Hepatocyte (in vitro differentiated cells): ENCODE measurements around the gene LMTK2. TPM values are rescaled to one million over a fixed set of nuclear protein-coding genes. Genes with fewer than 3 reads are reported as not detected.

ENCODE experiments used
- DNase-seq: peaks from one replicate; pipeline ENCODE4 v3.0.0-alpha.2; 2016; ENCODE audit warnings: low spot score
- H2AFZ ChIP-seq: fragments of 200-600 bp; sonication (generic); 2 replicates; pipeline ENCODE4 v1.6.0; 2016; ENCODE audit warnings: antibody characterized with exemption, mild to moderate bottlenecking
- H3K27ac ChIP-seq: fragments of 200-600 bp; sonication (generic); 2 replicates; pipeline ENCODE4 v1.5.1; 2016; ENCODE audit warnings: mild to moderate bottlenecking
- H3K27me3 ChIP-seq: fragments of 200-600 bp; sonication (generic); 2 replicates; pipeline ENCODE4 v1.6.1; 2016
- H3K36me3 ChIP-seq: fragments of 200-600 bp; sonication (generic); replicated peaks from 2 replicates; pipeline ENCODE4 v1.5.1; 2016; ENCODE audit warnings: low read depth; ENCODE audit not compliant: insufficient read depth
- H3K4me1 ChIP-seq: fragments of 200-600 bp; sonication (generic); 2 replicates; pipeline ENCODE4 v1.5.1; 2016; ENCODE audit warnings: mild to moderate bottlenecking, moderate library complexity; ENCODE audit not compliant: insufficient read depth
- H3K4me2 ChIP-seq: fragments of 200-600 bp; sonication (generic); 2 replicates; pipeline ENCODE4 v1.6.0; 2016
- H3K4me3 ChIP-seq: fragments of 200-600 bp; sonication (generic); 2 replicates; pipeline ENCODE4 v1.5.1; 2016; ENCODE audit warnings: mild to moderate bottlenecking
- H3K79me2 ChIP-seq: fragments of 200-600 bp; sonication (generic); 2 replicates; pipeline ENCODE4 v1.6.0; 2017; ENCODE audit warnings: mild to moderate bottlenecking
- H3K9me2 ChIP-seq: fragments of 200-600 bp; sonication (generic); replicated peaks from 2 replicates; pipeline ENCODE4 v1.6.0; 2017; ENCODE audit warnings: mild to moderate bottlenecking; ENCODE audit not compliant: insufficient read depth
- H3K9me3 ChIP-seq: fragments of 200-600 bp; sonication (generic); 2 replicates; pipeline ENCODE4 v1.5.1; 2016; ENCODE audit warnings: low read depth, mild to moderate bottlenecking
- H4K20me1 ChIP-seq: fragments of 200-600 bp; sonication (generic); 2 replicates; pipeline ENCODE4 v1.6.0; 2016; ENCODE audit warnings: mild to moderate bottlenecking; ENCODE audit not compliant: insufficient read depth, poor library complexity, severe bottlenecking
- CTCF ChIP-seq: fragments of 200-600 bp; sonication (generic); IDR thresholded peaks from 2 replicates; pipeline ENCODE4 v1.5.1; 2016; ENCODE audit warnings: antibody characterized with exemption, mild to moderate bottlenecking; ENCODE audit not compliant: poor library complexity
- EZH2 ChIP-seq: fragments of 200-600 bp; sonication (generic); IDR thresholded peaks from 2 replicates; pipeline ENCODE4 v1.6.1; 2016; ENCODE audit warnings: antibody characterized with exemption, mild to moderate bottlenecking, borderline replicate concordance
- EZH2phosphoT487 ChIP-seq: fragments of 200-600 bp; sonication (generic); IDR thresholded peaks from one replicate; pipeline ENCODE4 v1.6.1; 2018; ENCODE audit warnings: antibody characterized with exemption, mild to moderate bottlenecking, low read depth, moderate library complexity; ENCODE audit not compliant: unreplicated experiment, severe bottlenecking
- WGBS: methylation state at CpG from one replicate; pipeline ENCODE4 v1.1.6; 2016; ENCODE audit warnings: low lambda C conversion rate; ENCODE audit errors: missing lambda C conversion rate; 5-methylcytosine and 5-hydroxymethylcytosine counted together
- polyA plus RNA-seq: library from polyadenylated mRNA; unstranded; fragments of >200 nt; fragmentation: Nextera tagmentation; extraction: Ambion mirVana; gene quantifications from 2 replicates; pipeline ENCODE4 v1.2.1, GENCODE V29; 2016
- total RNA-seq: library from RNA; depleted of rRNA; stranded (reverse); fragments of >200 nt; gene quantifications from 2 replicates; pipeline ENCODE4 v1.2.3, GENCODE V29; 2014

The LMTK2 gene
- total and polyA plus RNA-seq, 2 experiments from 2014 or later, result 5.0 to 13.1 TPM

GRCh38 chr7:98240961-98241673, 134.5 kb downstream of the LMTK2 start:
- H4K20me1 ChIP-seq, result no peaks in the 10 kb centered on the region
- H3K9me2 ChIP-seq, result no peaks in the 10 kb centered on the region
- H3K36me3 ChIP-seq, result no peaks in the 10 kb centered on the region
- WGBS, result 71% methylated on average over 19 of the region's 19 CpGs
- no peak overlapping the region for H3K4me2 ChIP-seq
- H3K27ac ChIP-seq, result no peak overlapping the region
- peak; percentile 63 for TF ChIP-seq CTCF
- TF ChIP-seq EZH2phosphoT487, result no peak
- no peaks in the 10 kb centered on the region for H3K9me3 ChIP-seq
- no peaks in the 10 kb centered on the region for H3K79me2 ChIP-seq
- H3K27me3 ChIP-seq, result no peaks in the 10 kb centered on the region
- H3K4me1 ChIP-seq, result no peaks in the 10 kb centered on the region
- H3K4me3 ChIP-seq, result no peak overlapping the region
- H2AFZ ChIP-seq, result no peak overlapping the region
- peak; percentile 59 for DNase-seq

GRCh38 chr7:98241674-98242241, 135.1 kb downstream of the LMTK2 start:
- Histone ChIP-seq H3K36me3 (no peaks in the 10 kb centered on the region), H2AFZ (no peak overlapping the region), H3K27me3 (no peaks in the 10 kb centered on the region), H4K20me1 (no peaks in the 10 kb centered on the region), H3K27ac (no peak overlapping the region), H3K4me1 (no peaks in the 10 kb centered on the region), H3K9me2 (no peaks in the 10 kb centered on the region), H3K9me3 (no peaks in the 10 kb centered on the region), H3K4me2 (no peak overlapping the region), H3K79me2 (no peaks in the 10 kb centered on the region), H3K4me3 (no peak overlapping the region)
- DNase-seq, result no peak
- TF ChIP-seq EZH2 (no peak), EZH2phosphoT487 (no peak), CTCF (no peak)
- 86% methylated on average over 13 of the region's 16 CpGs for WGBS

- H4K20me1 ChIP-seq, result no peaks in the 10 kb centered on the region
- H3K9me3 ChIP-seq, result no peaks in the 10 kb centered on the region
- H3K27me3 ChIP-seq, result no peaks in the 10 kb centered on the region
- WGBS, result no CpG with 5 or more reads among the region's 1 CpG
- H3K36me3 ChIP-seq, result no peaks in the 10 kb centered on the region
- no peaks in the 10 kb centered on the region for H3K4me1 ChIP-seq
- no peak overlapping the region for H2AFZ ChIP-seq
- DNase-seq, result no peak
- no peak for TF ChIP-seq EZH2
- no peak for TF ChIP-seq CTCF
- no peak for TF ChIP-seq EZH2phosphoT487
- no peak overlapping the region for H3K4me3 ChIP-seq
- no peak overlapping the region for H3K27ac ChIP-seq
- H3K4me2 ChIP-seq, result no peak overlapping the region
- H3K9me2 ChIP-seq, result no peaks in the 10 kb centered on the region
- H3K79me2 ChIP-seq, result no peaks in the 10 kb centered on the region
Measured at GRCh38 chr7:98242342-98242741, 135.7 kb downstream of the LMTK2 start.
